ENCODE results near the gene SAMSN1.
A peak's percentile ranks its signal among the peaks of the same experiment; 100 is the strongest.

Gene SAMSN1

DNA sequence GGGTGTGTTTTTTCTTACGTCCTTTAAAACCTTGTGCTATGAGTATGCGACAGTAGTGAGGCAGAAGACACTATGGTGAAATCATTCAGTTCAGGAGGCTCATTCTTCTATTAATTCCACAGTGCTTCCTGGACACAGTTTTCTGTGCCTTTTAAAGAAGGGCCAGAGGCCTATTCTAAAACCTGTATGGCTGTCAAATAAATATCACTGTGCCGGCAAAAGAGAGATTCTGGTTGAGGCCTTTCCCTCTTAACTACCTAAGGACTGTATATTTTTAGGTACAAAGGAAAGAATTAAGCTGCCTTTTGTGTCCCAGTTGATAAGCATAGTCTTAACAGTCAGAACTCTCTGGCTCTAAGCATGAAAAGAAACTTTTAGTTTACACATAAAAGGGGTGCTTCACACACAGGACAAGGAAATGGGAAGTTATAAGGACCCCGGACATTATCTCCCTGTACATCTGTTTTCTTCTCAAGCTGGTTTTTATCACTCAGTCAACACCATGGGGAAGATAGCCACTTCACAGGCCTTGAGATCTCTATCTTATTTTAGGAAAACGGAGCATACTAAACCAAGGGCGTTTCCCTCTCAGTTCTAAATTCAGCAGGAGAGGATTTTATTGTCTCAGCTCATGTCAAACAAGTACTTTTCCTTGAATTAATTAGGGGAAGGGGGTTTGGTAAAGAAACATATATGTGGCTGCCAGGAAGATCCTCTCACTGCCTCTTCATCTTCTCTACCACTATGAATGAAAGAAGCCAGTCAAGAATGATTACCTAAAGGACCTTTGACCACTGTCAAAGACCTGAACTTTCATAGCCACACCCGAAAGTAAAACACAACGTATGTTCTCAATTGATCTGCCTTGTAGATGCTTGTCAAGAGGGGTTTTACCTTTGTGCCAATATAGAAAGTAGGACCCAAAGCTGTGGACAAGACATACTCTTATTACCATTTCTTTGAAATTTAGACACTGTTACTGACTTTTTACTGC is 91.8 kb downstream of the SAMSN1 start:
- H3K27me3 ChIP-seq (replicated peaks; ENCODE audit: control insufficient read depth, insufficient read depth, low read length), result no peaks in the 10 kb centered on the region
- TF ChIP-seq, protein P1, sequence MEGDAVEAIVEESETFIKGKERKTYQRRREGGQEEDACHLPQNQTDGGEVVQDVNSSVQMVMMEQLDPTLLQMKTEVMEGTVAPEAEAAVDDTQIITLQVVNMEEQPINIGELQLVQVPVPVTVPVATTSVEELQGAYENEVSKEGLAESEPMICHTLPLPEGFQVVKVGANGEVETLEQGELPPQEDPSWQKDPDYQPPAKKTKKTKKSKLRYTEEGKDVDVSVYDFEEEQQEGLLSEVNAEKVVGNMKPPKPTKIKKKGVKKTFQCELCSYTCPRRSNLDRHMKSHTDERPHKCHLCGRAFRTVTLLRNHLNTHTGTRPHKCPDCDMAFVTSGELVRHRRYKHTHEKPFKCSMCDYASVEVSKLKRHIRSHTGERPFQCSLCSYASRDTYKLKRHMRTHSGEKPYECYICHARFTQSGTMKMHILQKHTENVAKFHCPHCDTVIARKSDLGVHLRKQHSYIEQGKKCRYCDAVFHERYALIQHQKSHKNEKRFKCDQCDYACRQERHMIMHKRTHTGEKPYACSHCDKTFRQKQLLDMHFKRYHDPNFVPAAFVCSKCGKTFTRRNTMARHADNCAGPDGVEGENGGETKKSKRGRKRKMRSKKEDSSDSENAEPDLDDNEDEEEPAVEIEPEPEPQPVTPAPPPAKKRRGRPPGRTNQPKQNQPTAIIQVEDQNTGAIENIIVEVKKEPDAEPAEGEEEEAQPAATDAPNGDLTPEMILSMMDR (IDR thresholded peaks at IDR 0.05; ENCODE audit: insufficient read depth, low read length, poor library complexity, severe bottlenecking), result no peak
- no peak overlapping the region for H3K4me3 ChIP-seq (replicated peaks; ENCODE audit: low read depth, low read length)
- peak; percentile 69 for DNase-seq (ENCODE audit: extremely low read depth, insufficient read length)
- no peaks in the 10 kb centered on the region for H3K36me3 ChIP-seq (ENCODE audit: control insufficient read depth, insufficient read depth, low read length)

DNA sequence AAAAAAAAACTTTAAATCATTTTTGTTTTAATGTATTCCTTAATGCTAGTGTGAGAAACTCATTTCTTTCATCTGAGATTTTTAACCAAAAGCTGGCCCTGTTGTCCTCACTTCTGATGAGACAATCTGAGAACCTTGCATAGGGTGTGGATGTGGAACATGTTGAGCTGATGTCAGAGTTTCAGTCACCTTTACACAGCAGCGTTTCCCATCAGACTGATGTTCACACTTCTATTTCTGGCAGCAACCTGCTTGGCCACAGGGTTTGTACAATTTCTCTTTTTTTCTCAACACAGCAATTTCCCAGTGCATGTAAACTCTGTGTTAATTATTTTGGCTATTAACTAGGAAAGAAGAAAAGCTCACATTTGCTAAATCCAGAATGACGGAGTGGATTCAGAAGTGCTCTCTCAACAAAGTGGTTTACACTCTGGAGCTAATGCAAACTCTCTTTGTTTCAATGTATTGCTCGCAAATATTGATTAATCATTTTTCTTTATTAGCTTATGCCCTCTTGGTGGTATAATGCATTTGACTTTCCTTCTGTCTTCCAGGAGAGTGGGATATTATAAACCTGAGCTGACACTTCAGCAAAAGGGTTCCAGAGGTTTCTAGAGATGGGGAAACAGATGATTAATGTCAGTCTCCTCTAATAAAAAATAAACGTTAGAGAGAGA is 92.6 kb downstream of the SAMSN1 start:
- DNase-seq (ENCODE audit: extremely low read depth, insufficient read length), result peak; percentile 71
- no peaks in the 10 kb centered on the region for H3K27me3 ChIP-seq (replicated peaks; ENCODE audit: control insufficient read depth, insufficient read depth, low read length)
- TF ChIP-seq, protein P1 (IDR thresholded peaks at IDR 0.05; ENCODE audit: insufficient read depth, low read length, poor library complexity, severe bottlenecking), result no peak
- H3K4me3 ChIP-seq (replicated peaks; ENCODE audit: low read depth, low read length), result no peak overlapping the region
- no peaks in the 10 kb centered on the region for H3K36me3 ChIP-seq (ENCODE audit: control insufficient read depth, insufficient read depth, low read length)

DNA sequence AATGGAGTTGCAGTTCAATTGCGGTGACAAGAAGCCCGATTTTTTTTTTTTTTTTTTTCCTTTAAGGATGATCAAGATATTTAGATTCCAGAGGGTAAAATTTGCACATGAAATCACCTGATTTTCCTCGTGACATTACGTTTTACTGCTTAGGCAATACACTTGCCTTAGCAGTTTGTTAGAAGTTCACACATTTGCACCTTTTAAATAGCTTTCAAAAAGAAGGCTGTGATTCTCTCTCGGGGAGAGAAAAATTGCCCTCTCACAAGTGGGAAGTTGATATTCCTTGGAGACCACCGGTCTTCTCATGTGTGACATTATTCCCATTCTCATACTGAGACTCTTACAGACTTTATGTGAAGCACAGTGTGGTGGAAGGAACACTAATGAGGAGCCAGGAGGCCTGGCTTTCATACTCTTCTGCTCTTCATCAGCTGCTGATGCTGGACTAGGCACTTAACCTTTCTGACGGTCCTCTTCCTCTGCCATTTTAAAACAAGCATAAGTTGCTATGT is 93.3 kb downstream of the SAMSN1 start:
- H3K36me3 ChIP-seq (ENCODE audit: control insufficient read depth, insufficient read depth, low read length), result no peaks in the 10 kb centered on the region
- TF ChIP-seq, protein P1 (IDR thresholded peaks at IDR 0.05; ENCODE audit: insufficient read depth, low read length, poor library complexity, severe bottlenecking), result no peak
- DNase-seq (ENCODE audit: extremely low read depth, insufficient read length), result no peak
- no peaks in the 10 kb centered on the region for H3K27me3 ChIP-seq (replicated peaks; ENCODE audit: control insufficient read depth, insufficient read depth, low read length)
- H3K4me3 ChIP-seq (replicated peaks; ENCODE audit: low read depth, low read length), result no peak overlapping the region

DNA sequence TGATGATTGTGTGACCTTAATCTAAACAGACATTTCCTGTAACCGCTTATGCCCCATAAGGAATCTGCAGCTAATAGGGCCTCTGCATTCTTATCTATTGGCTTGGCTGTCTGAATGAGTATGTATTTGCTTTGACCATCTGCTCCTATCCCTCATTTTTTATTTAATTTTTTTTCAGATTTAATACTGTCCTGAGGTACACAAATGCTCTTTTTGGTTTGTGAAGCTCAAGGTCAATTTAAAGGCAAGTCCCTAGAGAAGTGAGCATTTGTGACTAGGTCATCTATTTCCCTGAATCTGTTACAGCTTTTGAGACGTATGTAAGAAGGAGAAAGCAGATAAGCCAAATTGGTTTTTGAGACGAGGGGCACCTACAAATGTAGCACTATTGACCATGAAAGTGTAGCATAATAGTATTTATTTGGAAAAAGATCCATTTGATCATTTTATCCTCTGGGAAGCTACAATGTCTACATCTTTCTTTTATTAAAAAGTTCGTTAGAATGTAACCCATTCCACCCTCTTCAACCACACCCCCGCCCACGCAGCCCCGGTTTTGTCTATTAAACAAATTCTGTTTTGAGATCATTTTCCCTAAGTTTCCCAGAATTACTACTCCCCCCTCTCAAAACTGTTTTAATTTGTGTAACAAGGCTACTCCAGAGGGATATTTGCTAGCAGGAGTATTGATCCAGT is 93.9 kb downstream of the SAMSN1 start:
- Histone ChIP-seq H3K27me3 (replicated peaks; ENCODE audit: control insufficient read depth, insufficient read depth, low read length) (no peaks in the 10 kb centered on the region), H3K4me3 (replicated peaks; ENCODE audit: low read depth, low read length) (no peak overlapping the region), H3K36me3 (ENCODE audit: control insufficient read depth, insufficient read depth, low read length) (no peaks in the 10 kb centered on the region)
- TF ChIP-seq, protein P1 (IDR thresholded peaks at IDR 0.05; ENCODE audit: insufficient read depth, low read length, poor library complexity, severe bottlenecking), result no peak
- no peak for DNase-seq (ENCODE audit: extremely low read depth, insufficient read length)

DNA sequence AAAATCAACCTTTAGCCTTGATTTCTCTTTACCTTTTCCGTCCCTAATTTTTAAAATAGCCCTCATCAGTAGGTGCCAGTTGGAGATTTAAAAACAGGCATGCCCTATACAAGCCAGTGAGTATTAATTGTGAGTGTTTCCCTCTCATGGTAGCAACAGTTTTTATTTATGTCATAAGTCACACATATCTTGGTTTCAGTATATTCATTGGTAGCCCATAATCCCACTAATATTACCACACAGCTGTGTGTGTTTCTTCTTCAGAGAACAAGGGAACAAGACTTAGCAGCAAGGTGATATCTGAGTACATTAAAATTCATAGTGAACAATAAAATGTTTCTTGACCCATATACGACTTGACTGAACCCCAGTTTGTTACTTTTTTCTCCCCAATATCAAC is 94.6 kb downstream of the SAMSN1 start:
- H3K4me3 ChIP-seq (replicated peaks; ENCODE audit: low read depth, low read length), result no peak overlapping the region
- H3K27me3 ChIP-seq (replicated peaks; ENCODE audit: control insufficient read depth, insufficient read depth, low read length), result no peaks in the 10 kb centered on the region
- DNase-seq (ENCODE audit: extremely low read depth, insufficient read length), result peak; percentile 16
- TF ChIP-seq, protein P1 (IDR thresholded peaks at IDR 0.05; ENCODE audit: insufficient read depth, low read length, poor library complexity, severe bottlenecking), result no peak
- no peaks in the 10 kb centered on the region for H3K36me3 ChIP-seq (ENCODE audit: control insufficient read depth, insufficient read depth, low read length)

Measured in GM06990 (cell line).